Ovary (tissue), 9 donors: ENCODE measurements around the gene ASRGL1. TPM values are rescaled to one million over a fixed set of nuclear protein-coding genes. Genes with fewer than 3 reads are reported as not detected.
A peak's percentile ranks its signal among the peaks of the same experiment; 100 is the strongest.
"Not testable (repeated sequence)": the region's sequence is repeated elsewhere in the genome, so short reads cannot be mapped to it uniquely, and the experiment has no call there.

Experiments used
- DNase-seq, 5 donors: peaks; one replicate each; pipeline ENCODE4 v3.0.0-alpha.2; 2019 to 2020
- H3K27ac ChIP-seq, 2 donors: fragments of 200-600 bp; one replicate each; pipeline versions ENCODE4 v1.5.1 to v1.8.0; 2019 to 2022
- H3K27me3 ChIP-seq: fragments of 200-600 bp; one replicate; pipeline ENCODE4 v1.8.0; 2022
- H3K36me3 ChIP-seq: fragments of 200-600 bp; sonication (generic); one replicate; pipeline ENCODE4 v1.5.1; 2019
- H3K4me1 ChIP-seq: one replicate; pipeline ENCODE4 v1.8.1; 2013; ENCODE audit warnings: mild to moderate bottlenecking, moderate library complexity; ENCODE audit not compliant: insufficient read depth
- H3K4me3 ChIP-seq: fragments of 200-600 bp; sonication (generic); one replicate; pipeline ENCODE4 v1.5.1; 2017
- H3K9me3 ChIP-seq, 2 donors: fragments of 200-600 bp in 1 of 2; sonication (generic) in 1 of 2; one replicate each; pipeline versions ENCODE4 v1.5.1 to v1.8.1; 2013 to 2019; ENCODE audit warnings: mild to moderate bottlenecking in 1 of 2, moderate library complexity in 1 of 2
- CTCF ChIP-seq, 3 donors: fragments of 450-650 bp in 2 of 3; fragments of 200-600 bp in 1 of 3; IDR thresholded peaks; one replicate each; pipeline versions ENCODE4 v1.5.1 to v1.8.0; 2016 to 2022; ENCODE audit warnings: antibody characterized with exemption in 3 of 3, mild to moderate bottlenecking in 1 of 3
- EP300 ChIP-seq: sonication (generic); formaldehyde crosslinking; IDR thresholded peaks from one replicate; pipeline ENCODE4 v1.6.1; 2017; ENCODE audit warnings: antibody characterized with exemption
- POLR2A ChIP-seq: fragments of 450-650 bp; IDR thresholded peaks from one replicate; pipeline ENCODE4 v1.6.1; 2017; ENCODE audit warnings: antibody characterized with exemption, mild to moderate bottlenecking, moderate library complexity
- WGBS, 3 donors: extraction: QIAGEN DNeasy Blood & Tissue Kit in 1 of 3; methylation state at CpG; one replicate each; pipeline versions ENCODE4 v1.1.5 to v1.1.7; 2013 to 2017; 5-methylcytosine and 5-hydroxymethylcytosine counted together
- intact Hi-C, 4 donors: fragments of 100-400 bp; cut with DNase I; formaldehyde crosslinking; loops; one replicate each; pipeline versions ENCODE4 v1.11.0 to v1.15.1; 2022 to 2023
- polyA plus RNA-seq, 2 donors: library from polyadenylated mRNA; stranded (reverse); fragments of 200-250 nt in 1 of 2; fragments of 350-450 nt in 1 of 2; fragmentation: Illumina TruSeq in 1 of 2; extraction: RNeasy Lipid Tissue Mini Kit (QIAGEN cat#74804) in 1 of 2; gene quantifications; one replicate each; pipeline ENCODE4 v1.2.3, GENCODE V29; 2013 to 2014
- total RNA-seq, 7 donors: library from RNA; depleted of rRNA in 2 of 7; stranded (reverse); fragments of >200 nt in 2 of 7; fragmentation: NEBNext Ultra II Directional in 3 of 7; extraction: Animal tissue kit (Norgen Biotek cat#: 25700) in 3 of 7; gene quantifications; one replicate each; pipeline versions ENCODE4 v1.1.0 to v1.2.4, GENCODE V29; 2016 to 2023
- donor health status: DM: no; HTN: no; CAD: no; lungs with moderate emphysema.
- donor health status: DM: no; HTN: no; CAD: no.
- donor health status: Bipolar disorder and iron deficiency.
- donor health status: DM: yes; HTN: yes; CAD: no.
- donor health status: DM: no; HTN: no; CAD: no.
- donor health status: DM: yes; HTN: yes; CAD: no.

The ASRGL1 gene
- total and polyA plus RNA-seq, 9 donors, result 1.6 to 143 (median 9.8) TPM

- no peak for DNase-seq
- WGBS, 3 donors, result 25 to 42% (median 37%) methylated on average over 18 of the region's 18 CpGs
- H3K9me3 ChIP-seq, result no peaks in the 10 kb centered on the region
- intact Hi-C loops, result no loop called here
- H3K27me3 ChIP-seq, result no peaks in the 10 kb centered on the region
- no peaks in the 10 kb centered on the region for H3K36me3 ChIP-seq
- no peak for TF ChIP-seq POLR2A
- TF ChIP-seq EP300, result no peak
- TF ChIP-seq CTCF (IDR thresholded peaks at IDR 0.05), result no peak
- no peaks in the 10 kb centered on the region for H3K4me1 ChIP-seq
- no peak overlapping the region for H3K27ac ChIP-seq
- no peak overlapping the region for H3K4me3 ChIP-seq
These were observed 12.3 kb upstream of the ASRGL1 start for GRCh38 chr11:62324731-62325556.

GRCh38 chr11:62325781-62326180, 11.5 kb upstream of the ASRGL1 start:
- H3K27me3 ChIP-seq, intact Hi-C loops, DNase-seq, H3K9me3 ChIP-seq, H3K4me3 ChIP-seq, H3K36me3 ChIP-seq, H3K27ac ChIP-seq, H3K4me1 ChIP-seq: not testable (repeated sequence)
- 64 to 76% (median 71%) methylated on average over 5 of the region's 5 CpGs for WGBS, 3 donors

GRCh38 chr11:62326719-62327118, 10.5 kb upstream of the ASRGL1 start:
- H3K9me3 ChIP-seq, H3K27ac ChIP-seq, H3K27me3 ChIP-seq, H3K4me3 ChIP-seq, DNase-seq, intact Hi-C loops, H3K4me1 ChIP-seq, H3K36me3 ChIP-seq: not testable (repeated sequence)
- 16 to 20% (median 19%) methylated on average over 6 of the region's 6 CpGs for WGBS, 3 donors

GRCh38 chr11:62327541-62327940, 9.7 kb upstream of the ASRGL1 start:
- H3K9me3 ChIP-seq, DNase-seq, H3K4me3 ChIP-seq, intact Hi-C loops, H3K27ac ChIP-seq, H3K27me3 ChIP-seq, H3K36me3 ChIP-seq, H3K4me1 ChIP-seq: not testable (repeated sequence)
- WGBS, 3 donors, result 85 to 91% (median 87%) methylated on average over 14 of the region's 14 CpGs

- 74 to 93% (median 82%) methylated on average over 3 of the region's 3 CpGs for WGBS, 3 donors
- H3K27me3 ChIP-seq, H3K36me3 ChIP-seq, intact Hi-C loops, DNase-seq, H3K4me3 ChIP-seq, H3K27ac ChIP-seq, H3K9me3 ChIP-seq, H3K4me1 ChIP-seq: not testable (repeated sequence)
These were observed 6.0 kb upstream of the ASRGL1 start for GRCh38 chr11:62331264-62331663.

- Histone ChIP-seq H3K27me3 (no peaks in the 10 kb centered on the region), H3K4me1 (peaks cover 5% of the 10 kb centered on the region), H3K36me3 (no peaks in the 10 kb centered on the region), H3K9me3 (no peaks in the 10 kb centered on the region), H3K27ac (no peak overlapping the region), H3K4me3 (no peak overlapping the region)
- intact Hi-C loops, result no loop called here
- TF ChIP-seq CTCF (IDR thresholded peaks at IDR 0.05), result no peak
- no peak for TF ChIP-seq EP300
- TF ChIP-seq POLR2A, result no peak
- 70 to 77% (median 70%) methylated on average over 5 of the region's 5 CpGs for WGBS, 3 donors
- DNase-seq, result no peak
These were observed 3.5 kb upstream of the ASRGL1 start for GRCh38 chr11:62333768-62334167.

- H3K9me3 ChIP-seq, intact Hi-C loops, DNase-seq, H3K27me3 ChIP-seq, H3K4me1 ChIP-seq, H3K27ac ChIP-seq, H3K36me3 ChIP-seq: not testable (repeated sequence)
- WGBS, 3 donors, result 57 to 65% (median 64%) methylated on average over 19 of the region's 19 CpGs
- H3K4me3 ChIP-seq, result peak overlapping the region; percentile 46
These were observed 322 bp upstream of the ASRGL1 start for GRCh38 chr11:62336949-62337302.
